Gastroesophageal sphincter (tissue), 4 donors: ENCODE measurements around the gene RNF144A. TPM values are rescaled to one million over a fixed set of nuclear protein-coding genes. Genes with fewer than 3 reads are reported as not detected.

Experiments used
- ATAC-seq: fragments of 150-250 bp; one replicate; pipeline ENCODE4 v1.9.1; 2016; ENCODE audit warnings: mild to moderate bottlenecking, moderate library complexity
- H3K27ac ChIP-seq, 4 donors: fragments of 200-600 bp; sonication (generic) in 3 of 4; 1 replicate in 3 of 4; 2 replicates in 1 of 4; pipeline ENCODE4 v1.5.1; 2016 to 2019
- H3K27me3 ChIP-seq: fragments of 200-600 bp; sonication (generic); one replicate; pipeline ENCODE4 v1.5.1; 2019
- H3K36me3 ChIP-seq, 2 donors: fragments of 200-600 bp; sonication (generic); one replicate each; pipeline ENCODE4 v1.5.1; 2019; ENCODE audit warnings: control low read depth in 1 of 2
- H3K4me1 ChIP-seq, 3 donors: fragments of 200-600 bp; sonication (generic); 1 replicate in 2 of 3; 2 replicates in 1 of 3; pipeline ENCODE4 v1.5.1; 2016 to 2019; ENCODE audit warnings: control low read depth in 2 of 3
- H3K4me3 ChIP-seq, 2 donors: fragments of 200-600 bp; sonication (generic); one replicate each; pipeline ENCODE4 v1.5.1; 2019; ENCODE audit warnings: mild to moderate bottlenecking in 1 of 2, moderate library complexity in 1 of 2
- H3K9me3 ChIP-seq, 3 donors: fragments of 200-600 bp; sonication (generic); one replicate each; pipeline ENCODE4 v1.5.1; 2017 to 2019; ENCODE audit warnings: control low read depth in 2 of 3
- CTCF ChIP-seq, 4 experiments: fragments of 200-600 bp in 2 of 4; fragments of 450-650 bp in 2 of 4; sonication (generic) in 1 of 4; IDR thresholded peaks; one replicate each; pipeline ENCODE4 v1.5.1; 2017 to 2019; ENCODE audit warnings: antibody characterized with exemption in 4 of 4, mild to moderate bottlenecking in 2 of 4, moderate library complexity in 2 of 4
- EP300 ChIP-seq: sonication (generic); formaldehyde crosslinking; IDR thresholded peaks from one replicate; pipeline ENCODE4 v1.6.1; 2017; ENCODE audit warnings: antibody characterized with exemption, mild to moderate bottlenecking
- POLR2A ChIP-seq, 2 donors: fragments of 450-650 bp; IDR thresholded peaks; one replicate each; pipeline ENCODE4 v1.6.1; 2017; ENCODE audit warnings: antibody characterized with exemption in 2 of 2, mild to moderate bottlenecking in 2 of 2, moderate library complexity in 1 of 2
- POLR2AphosphoS5 ChIP-seq: sonication (generic); formaldehyde crosslinking; IDR thresholded peaks from one replicate; pipeline ENCODE4 v1.6.1; 2017; ENCODE audit warnings: antibody characterized with exemption
- WGBS, 2 donors: methylation state at CpG; one replicate each; pipeline ENCODE4 v1.1.5; 2018; ENCODE audit warnings: low coverage in 1 of 2; 5-methylcytosine and 5-hydroxymethylcytosine counted together
- total RNA-seq, 4 donors: library from RNA; depleted of rRNA; stranded (reverse); fragments of >200 nt; gene quantifications; one replicate each; pipeline ENCODE4 v1.1.0, GENCODE V29; 2016

Gene RNF144A
- total RNA-seq, 4 donors from 2014 or later = 7.2 to 12.9 (median 8.8) TPM

- peaks cover 0 to 15% (median 0%) of the 10 kb centered on the region in 3 donors for H3K4me1 ChIP-seq
- ATAC-seq = no peak
Observed at GRCh38 chr2:6965071-6965795, 48.0 kb downstream of the RNF144A start.

GRCh38 chr2:6966446-6966940 is 49.3 kb downstream of the RNF144A start:
- no peak for ATAC-seq
- H3K27ac ChIP-seq = no peak overlapping the region
- H3K4me1 ChIP-seq = peaks cover 0 to 2% (median 0%) of the 10 kb centered on the region in 3 donors
- peaks cover 0 to 9% of the 10 kb centered on the region in 2 donors for H3K36me3 ChIP-seq
- no peaks in the 10 kb centered on the region for H3K27me3 ChIP-seq
- 65 to 73% methylated on average over 6 to 7 of the region's 7 CpGs for WGBS, 2 donors
- H3K4me3 ChIP-seq = no peak overlapping the region
- no peak for TF ChIP-seq POLR2AphosphoS5
- no peak for TF ChIP-seq EP300
- no peak for TF ChIP-seq POLR2A (IDR thresholded peaks at IDR 0.05)
- H3K9me3 ChIP-seq = no peaks in the 10 kb centered on the region

More at GRCh38 chr2:6965071-6965795, 48.0 kb downstream of the RNF144A start:
- no peaks in the 10 kb centered on the region for H3K9me3 ChIP-seq
- H3K36me3 ChIP-seq = peaks cover 0 to 4% of the 10 kb centered on the region in 2 donors
- no peaks in the 10 kb centered on the region for H3K27me3 ChIP-seq
- H3K4me3 ChIP-seq = no peak overlapping the region
- no peak overlapping the region for H3K27ac ChIP-seq
- 95 to 96% methylated on average over 9 to 19 of the region's 19 CpGs for WGBS, 2 donors
- TF ChIP-seq EP300 (no peak), CTCF (IDR thresholded peaks at IDR 0.05) (no peak), POLR2AphosphoS5 (no peak), POLR2A (IDR thresholded peaks at IDR 0.05) (no peak)

- TF ChIP-seq POLR2A (IDR thresholded peaks at IDR 0.05) = no peak
- no peak for TF ChIP-seq POLR2AphosphoS5
- no peak for TF ChIP-seq EP300
- TF ChIP-seq CTCF (IDR thresholded peaks at IDR 0.05) = no peak
- Histone ChIP-seq H3K9me3 (no peaks in the 10 kb centered on the region), H3K27me3 (no peaks in the 10 kb centered on the region), H3K36me3 (peaks cover 0 to 9% of the 10 kb centered on the region in 2 donors), H3K4me3 (no peak overlapping the region), H3K27ac (no peak overlapping the region), H3K4me1 (no peaks in the 10 kb centered on the region)
- 74 to 77% methylated on average over 6 to 7 of the region's 7 CpGs for WGBS, 2 donors
- no peak for ATAC-seq
Observed at GRCh38 chr2:6967301-6967700, 50.1 kb downstream of the RNF144A start.

- 88 to 91% methylated on average over 3 to 7 of the region's 10 CpGs for WGBS, 2 donors
- no peaks in the 10 kb centered on the region for H3K4me1 ChIP-seq
- no peaks in the 10 kb centered on the region for H3K9me3 ChIP-seq
- H3K36me3 ChIP-seq = peaks cover 0 to 9% of the 10 kb centered on the region in 2 donors
- H3K27ac ChIP-seq = no peak overlapping the region
- ATAC-seq = no peak
- TF ChIP-seq EP300 (no peak), POLR2A (IDR thresholded peaks at IDR 0.05) (no peak)
- H3K27me3 ChIP-seq = no peaks in the 10 kb centered on the region
- no peak overlapping the region for H3K4me3 ChIP-seq
Observed at GRCh38 chr2:6968319-6969100, 51.3 kb downstream of the RNF144A start.

GRCh38 chr2:6970551-6970950 is 53.3 kb downstream of the RNF144A start:
- TF ChIP-seq POLR2A (IDR thresholded peaks at IDR 0.05) (no peak), POLR2AphosphoS5 (no peak), CTCF (IDR thresholded peaks at IDR 0.05) (no peak), EP300 (no peak)
- Histone ChIP-seq H3K9me3 (no peaks in the 10 kb centered on the region), H3K4me3 (no peak overlapping the region), H3K27ac (no peak overlapping the region), H3K36me3 (peaks cover 0 to 9% of the 10 kb centered on the region in 2 donors), H3K27me3 (no peaks in the 10 kb centered on the region), H3K4me1 (no peaks in the 10 kb centered on the region)
- 80% methylated on average over 1 of the region's 1 CpG; no CpG with 5 or more reads in 1 of the 2 donors for WGBS, 2 donors
- no peak for ATAC-seq
